Stimulated activated CD4-positive, alpha-beta T cell treated with anti-CD3 and anti-CD28 coated beads, TNF-alpha, amount 100 ng/mL, for 48 hours (primary cell): Measurements from ENCODE around the gene MUC20.
"Not testable (repeated sequence)": the region's sequence is repeated elsewhere in the genome, so short reads cannot be mapped to it uniquely, and the experiment has no call there.

ENCODE experiments used
- DNase-seq, 3 donors: peaks; one replicate each; pipeline ENCODE4 v3.0.0-alpha.2; 2020; ENCODE audit warnings: low read depth in 3 of 3

MUC20 gene

GRCh38 chr3:195729476-195730251 is 8.9 kb downstream of the MUC20 start:
- DNase-seq, result no peak

GRCh38 chr3:195731356-195731905 is 10.7 kb downstream of the MUC20 start:
- DNase-seq, result no peak

- DNase-seq, result no peak
Measured at GRCh38 chr3:195732940-195733339, 12.2 kb downstream of the MUC20 start.

- DNase-seq, result no peak
Measured at GRCh38 chr3:195735036-195735695, 14.4 kb downstream of the MUC20 start.

GRCh38 chr3:195736866-195737490 is 16.2 kb downstream of the MUC20 start:
- no peak for DNase-seq

- DNase-seq, result not testable (repeated sequence)
Measured at GRCh38 chr3:195737782-195738181, 17.0 kb downstream of the MUC20 start.

- no peak for DNase-seq
Measured at GRCh38 chr3:195738274-195739044, 17.7 kb downstream of the MUC20 start.

- no peak for DNase-seq
Measured at GRCh38 chr3:195739561-195740111, 18.9 kb downstream of the MUC20 start.

- no peak for DNase-seq
Measured at GRCh38 chr3:195744437-195744836, 23.7 kb downstream of the MUC20 start.

- DNase-seq, result no peak
Measured at GRCh38 chr3:195746346-195746745, 25.6 kb downstream of the MUC20 start.

- no peak for DNase-seq
Measured at GRCh38 chr3:195746751-195747150, 26.0 kb downstream of the MUC20 start.

- DNase-seq, result no peak
Measured at GRCh38 chr3:195748661-195749060, 27.9 kb downstream of the MUC20 start.

GRCh38 chr3:195749101-195749500 is 28.3 kb downstream of the MUC20 start:
- not testable (repeated sequence) for DNase-seq

- DNase-seq, result no peak
Measured at GRCh38 chr3:195750797-195751520, 30.2 kb downstream of the MUC20 start.

- no peak for DNase-seq
Measured at GRCh38 chr3:195751560-195751959, 30.8 kb downstream of the MUC20 start.

GRCh38 chr3:195752066-195752465 is 31.3 kb downstream of the MUC20 start:
- no peak for DNase-seq

- DNase-seq, result no peak
Measured at GRCh38 chr3:195752546-195753331, 32.0 kb downstream of the MUC20 start.

- DNase-seq, result no peak
Measured at GRCh38 chr3:195753581-195753980, 32.8 kb downstream of the MUC20 start.

GRCh38 chr3:195754141-195754540 is 33.4 kb downstream of the MUC20 start:
- no peak for DNase-seq

- no peak for DNase-seq
Measured at GRCh38 chr3:195754906-195755305, 34.1 kb downstream of the MUC20 start.
